Ramos (cell line): Measurements from ENCODE around the gene LRRC3C.

Experiments used
- in situ Hi-C: fragments of 300-500 bp; cut with MboI; formaldehyde crosslinking; loops from one replicate; pipeline ENCODE4 v1.14.3; 2022; ENCODE audit warnings: low sequenced_read_pairs; ENCODE audit not compliant: unreplicated experiment

The LRRC3C gene

DNA sequence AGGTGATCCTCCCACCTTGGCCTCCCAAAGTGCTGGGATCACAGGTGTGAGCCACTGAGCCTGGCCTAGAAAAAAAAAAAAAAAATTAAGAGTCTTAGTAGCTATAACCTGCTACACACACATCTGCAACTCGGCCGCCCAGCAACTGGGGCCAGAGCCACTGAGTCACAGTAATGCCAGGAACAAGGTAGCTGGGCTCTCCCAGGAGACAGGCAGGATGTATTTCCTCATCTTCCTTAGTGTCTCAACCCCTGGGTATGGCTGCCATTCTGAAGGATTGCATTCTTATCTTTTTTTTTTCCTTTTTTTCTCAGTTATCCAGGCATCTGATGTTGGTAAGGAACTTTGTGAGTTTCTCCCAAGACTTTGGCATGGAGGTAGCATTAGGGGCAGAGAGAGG, 46.0 kb downstream of the LRRC3C start:
- in situ Hi-C loops: no loop called here

DNA sequence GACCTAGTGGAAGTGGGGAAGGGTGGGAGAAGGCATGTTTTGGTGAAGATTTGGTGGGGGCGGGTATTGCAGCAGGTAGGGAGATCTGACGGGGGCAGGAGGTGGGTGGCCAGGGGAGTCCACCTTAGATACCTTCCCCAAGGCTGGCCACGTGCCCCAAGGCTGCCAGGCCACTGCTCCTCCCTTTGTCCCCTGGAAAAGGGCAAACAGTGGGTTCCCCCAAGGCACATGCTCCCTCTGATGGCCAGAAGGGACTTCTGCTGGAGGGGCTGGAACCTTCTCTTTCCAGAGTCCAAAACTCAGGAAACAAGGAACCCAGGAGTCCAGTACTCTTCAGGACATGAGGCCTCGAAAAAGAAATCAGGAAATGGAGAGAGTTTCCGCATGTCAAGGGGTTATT, 46.9 kb downstream of the LRRC3C start:
- in situ Hi-C loops: no loop called here

DNA sequence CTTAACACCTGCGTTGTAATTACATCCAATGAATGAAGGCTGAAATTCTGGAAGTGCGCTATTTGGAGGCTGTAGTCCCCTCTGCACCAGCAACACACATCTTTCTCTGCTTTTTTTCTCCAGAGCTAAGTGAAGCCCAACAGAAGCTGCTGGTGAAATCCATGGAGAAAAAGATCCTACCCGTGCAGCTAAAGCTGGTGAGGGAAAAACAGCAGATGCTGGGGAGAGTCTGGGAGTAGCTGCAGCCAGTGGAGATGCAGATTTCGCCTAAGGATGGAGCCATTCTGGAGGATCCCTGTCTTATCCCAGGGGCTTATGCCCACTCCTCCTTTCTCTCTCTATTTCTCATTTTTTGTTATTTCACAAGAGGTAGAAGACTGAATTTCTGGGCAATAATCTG, 48.3 kb downstream of the LRRC3C start:
- in situ Hi-C loops: no loop called here

DNA sequence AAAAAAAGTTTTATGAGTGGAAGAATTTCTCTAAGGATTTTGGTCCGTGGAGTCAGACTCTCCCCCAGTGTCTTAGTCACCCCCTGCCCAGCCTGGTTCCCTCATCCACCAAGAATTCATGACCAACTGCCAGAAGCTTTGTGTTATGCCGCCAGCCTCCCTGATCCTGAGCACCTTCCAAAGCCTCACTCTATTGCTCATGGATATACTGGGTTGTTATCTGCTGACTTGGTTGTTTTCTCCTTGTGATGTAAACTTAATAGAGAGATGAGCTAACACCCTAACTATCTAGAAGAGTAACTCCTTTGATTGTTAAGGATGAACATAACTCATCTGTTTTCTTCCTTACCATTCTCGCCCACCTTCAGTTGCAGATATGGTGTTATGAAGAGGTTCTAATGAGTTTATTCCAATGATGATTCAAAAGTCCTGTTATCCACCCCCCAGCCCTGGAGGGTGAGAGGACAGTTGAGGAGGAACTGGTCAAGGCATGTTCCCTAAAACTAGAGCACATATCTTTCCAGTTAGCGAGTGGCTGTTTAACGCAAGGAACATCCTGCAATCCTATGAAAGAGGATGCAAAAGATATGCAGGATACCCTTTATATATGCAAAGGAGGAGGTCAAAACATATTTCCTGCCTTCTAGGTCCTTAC, 51.6 kb downstream of the LRRC3C start:
- in situ Hi-C loops: no loop called here

DNA sequence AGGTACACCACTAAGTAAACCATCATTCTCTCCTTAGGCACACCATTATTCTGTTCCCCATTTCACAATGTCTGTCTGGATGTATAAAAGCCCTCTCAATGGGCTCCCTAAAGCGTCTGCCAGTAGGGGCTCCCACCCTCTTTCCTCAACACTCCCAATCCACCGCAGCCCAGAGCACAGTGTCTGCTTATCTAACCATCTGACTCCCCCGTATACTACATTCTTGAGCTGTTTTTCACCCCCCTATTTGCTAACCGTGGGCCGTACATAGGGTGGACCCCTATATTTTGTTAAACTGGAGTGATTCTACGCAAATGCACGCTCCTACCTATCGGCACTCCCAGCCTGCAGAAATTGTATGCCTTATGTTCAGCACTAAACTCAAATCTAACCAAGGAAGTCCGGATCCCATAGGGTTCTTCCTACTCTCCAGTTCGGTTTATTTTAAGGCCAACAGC, 52.4 kb downstream of the LRRC3C start:
- in situ Hi-C loops: no loop called here

DNA sequence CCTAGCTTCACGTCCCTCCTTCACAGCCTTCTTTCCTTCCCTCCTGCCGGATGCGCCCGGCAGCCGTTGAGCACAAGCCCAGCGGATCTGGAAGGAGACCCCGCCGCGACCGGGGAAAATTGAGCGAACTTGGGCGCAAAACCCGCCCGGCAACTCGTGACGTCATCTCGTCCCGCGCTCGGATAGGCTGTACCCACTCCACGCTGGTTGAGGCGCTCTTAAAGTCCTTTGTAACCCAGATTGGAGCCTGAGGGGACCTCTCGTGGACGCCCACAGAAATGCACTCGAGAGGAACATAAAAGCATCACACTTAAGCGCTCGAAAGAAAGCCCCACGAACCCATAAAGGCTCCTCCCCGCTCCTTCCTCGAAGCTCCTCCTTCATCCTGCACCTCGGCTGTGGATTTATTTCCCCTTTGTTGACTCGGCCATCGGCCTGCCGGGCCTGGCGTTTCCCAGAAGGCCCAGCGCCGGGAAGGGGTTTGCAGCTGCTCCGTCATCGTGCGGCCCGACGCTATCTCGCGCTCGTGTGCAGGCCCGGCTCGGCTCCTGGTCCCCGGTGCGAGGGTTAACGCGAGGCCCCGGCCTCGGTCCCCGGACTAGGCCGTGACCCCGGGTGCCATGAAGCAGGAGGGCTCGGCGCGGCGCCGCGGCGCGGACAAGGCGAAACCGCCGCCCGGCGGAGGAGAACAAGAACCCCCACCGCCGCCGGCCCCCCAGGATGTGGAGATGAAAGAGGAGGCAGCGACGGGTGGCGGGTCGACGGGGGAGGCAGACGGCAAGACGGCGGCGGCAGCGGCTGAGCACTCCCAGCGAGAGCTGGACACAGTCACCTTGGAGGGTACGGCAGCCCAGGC, 53.0 kb downstream of the LRRC3C start, which contains the start of gene PSMD3:
TSS of gene PSMD3 (plus strand) at position 457 of the 856 bp plus-strand sequence. CDS start at position 621, 164 bp downstream.
- in situ Hi-C loops: no loop called here

DNA sequence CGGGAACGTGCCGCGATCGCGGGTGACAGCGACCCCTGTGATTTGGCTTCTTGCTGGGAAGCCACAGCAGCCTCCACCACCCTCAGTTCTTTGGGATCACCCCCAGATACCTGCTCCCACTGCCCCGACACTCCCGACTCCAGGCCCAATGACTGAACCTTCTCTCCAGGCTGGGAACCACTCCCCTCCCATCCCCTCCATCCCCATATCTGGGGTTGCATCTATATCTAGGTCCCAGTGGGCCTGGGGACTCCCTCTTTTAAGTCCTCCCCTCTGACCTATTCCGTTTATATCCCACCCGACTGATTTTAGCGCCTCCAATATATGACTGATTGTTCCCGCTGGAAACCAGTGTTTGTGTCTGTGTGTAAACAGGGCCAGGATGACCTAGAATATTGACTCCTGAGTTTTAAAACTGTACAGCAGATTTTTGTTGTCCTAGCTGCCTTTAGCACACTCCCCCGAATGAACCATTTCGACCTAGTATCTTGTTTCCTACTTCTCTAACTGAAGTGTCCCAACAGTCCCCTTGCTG, 53.7 kb downstream of the LRRC3C start:
- in situ Hi-C loops: no loop called here

DNA sequence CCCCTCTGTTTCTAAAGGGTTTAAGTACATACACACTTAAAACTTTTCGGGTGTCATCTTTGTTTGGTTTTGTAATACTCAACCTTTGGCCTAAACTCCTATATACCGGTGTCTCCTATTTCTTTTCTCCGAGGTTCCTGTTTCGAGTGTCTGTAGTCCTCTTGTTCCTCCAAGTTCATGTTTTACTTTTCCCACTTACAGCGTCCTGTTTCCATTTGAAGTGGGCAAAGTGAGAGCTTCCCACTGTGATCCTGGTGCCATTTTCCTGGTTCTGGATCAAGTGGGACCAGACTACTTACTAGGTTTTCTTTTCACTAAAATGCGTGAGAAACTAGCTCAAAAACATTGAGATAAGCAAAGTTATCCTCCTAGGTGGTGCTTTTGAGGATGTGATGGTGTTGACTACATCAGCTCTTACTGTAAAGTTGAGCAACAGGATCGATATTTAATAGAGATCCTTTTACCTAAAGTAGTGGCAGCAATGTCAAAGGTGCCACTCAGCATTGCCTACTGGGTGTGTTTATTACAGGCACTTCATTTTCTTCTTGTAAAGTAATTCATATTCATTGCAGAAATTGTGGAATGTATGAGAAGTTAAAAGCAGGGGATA, 54.3 kb downstream of the LRRC3C start:
- in situ Hi-C loops: no loop called here

DNA sequence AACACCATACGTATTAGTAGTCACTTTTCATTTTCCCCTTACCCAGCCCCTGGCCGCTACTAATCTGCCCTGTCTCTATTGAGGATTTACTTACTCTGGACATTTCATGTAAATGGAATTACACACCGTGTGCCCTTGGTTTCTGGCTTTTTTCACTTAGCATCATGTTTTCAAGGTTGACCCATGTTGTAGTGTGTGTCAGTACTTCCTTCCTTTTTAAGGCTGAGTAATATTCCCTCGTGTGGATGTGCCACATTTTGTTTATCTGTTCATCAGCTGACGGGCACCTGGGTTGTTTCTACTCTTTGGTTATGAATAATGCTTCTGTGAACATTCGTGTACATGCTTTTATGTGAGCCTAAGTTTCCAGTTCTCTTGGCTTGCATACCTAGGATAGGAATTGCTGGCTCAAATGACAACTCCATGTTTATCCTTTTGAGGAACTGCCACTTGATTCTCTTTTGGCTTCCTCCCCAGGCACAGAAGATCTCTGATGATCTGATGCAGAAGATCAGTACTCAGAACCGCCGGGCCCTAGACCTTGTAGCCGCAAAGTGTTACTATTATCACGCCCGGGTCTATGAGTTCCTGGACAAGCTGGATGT, 60.8 kb downstream of the LRRC3C start:
- in situ Hi-C loops: no loop called here

DNA sequence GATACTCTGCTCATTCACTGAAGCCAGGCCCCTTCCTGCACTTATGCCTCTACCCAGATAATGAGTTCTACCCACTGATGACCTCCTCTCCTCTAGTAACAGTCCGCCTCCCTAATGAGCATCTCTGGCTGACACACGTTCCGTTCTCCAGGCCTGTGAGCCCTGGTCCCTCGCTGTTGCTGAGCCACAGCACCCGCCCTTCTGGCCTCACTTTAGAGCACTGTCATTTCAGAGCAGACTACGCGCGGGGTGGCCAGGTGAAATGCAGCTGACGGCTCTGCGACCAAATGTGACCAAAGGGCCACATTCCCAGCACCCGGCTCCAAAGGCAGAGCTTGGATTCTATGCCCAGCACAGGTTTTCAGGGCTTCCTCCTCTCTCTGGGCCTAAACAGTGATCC, 66.9 kb downstream of the LRRC3C start:
- in situ Hi-C loops: no loop called here
